Neural cell (in vitro differentiated cells): ENCODE measurements around the gene STK10.

ENCODE experiments used
- EP300 ChIP-seq: fragments of 450-650 bp; conservative IDR thresholded peaks from 2 replicates; pipeline ENCODE4 v1.6.1; 2014; ENCODE audit warnings: antibody characterized with exemption, mild to moderate bottlenecking, moderate library complexity; ENCODE audit not compliant: poor library complexity, severe bottlenecking
- TAF1 ChIP-seq: IDR thresholded peaks from 2 replicates; pipeline ENCODE4 v1.6.1; 2012; ENCODE audit warnings: low read depth
- TF ChIP-seq, protein P1 (sequence below): fragments of 450-650 bp; IDR thresholded peaks from 2 replicates; pipeline ENCODE4 v1.5.1; 2014; ENCODE audit warnings: antibody characterized with exemption, mild to moderate bottlenecking, moderate library complexity; ENCODE audit not compliant: poor library complexity, severe bottlenecking

DNA sequence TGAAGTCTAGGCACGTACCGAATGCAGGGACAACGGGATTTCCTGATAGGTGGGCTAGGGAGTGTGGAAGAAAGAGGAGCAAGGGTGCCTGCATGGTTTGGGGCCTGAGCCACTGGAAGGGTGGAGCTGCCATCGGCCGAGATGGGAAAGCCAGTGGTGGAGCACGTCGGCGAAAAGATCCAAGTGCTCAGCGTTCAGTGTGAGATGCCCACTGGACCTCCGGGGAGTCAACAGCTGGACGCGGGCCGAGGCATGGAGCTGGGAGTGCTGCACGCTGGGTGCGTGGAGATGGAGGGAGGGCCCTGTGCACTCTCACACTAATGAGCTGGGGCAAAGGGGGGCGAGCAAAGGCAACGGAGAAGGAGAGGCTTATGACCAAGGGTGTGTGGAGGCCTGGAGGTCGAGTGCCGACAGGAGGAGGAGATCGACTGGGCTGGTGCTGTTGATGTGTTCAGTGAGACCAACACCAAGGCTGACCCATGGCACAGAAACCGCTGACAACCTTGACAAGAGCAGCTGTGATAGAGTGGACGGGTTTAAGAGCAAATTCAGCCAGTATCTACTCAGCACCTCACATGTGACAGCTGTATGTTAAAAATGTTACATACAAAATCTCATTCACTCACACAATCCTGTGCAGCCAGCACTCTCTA is 85.7 kb downstream of the STK10 start:
- TF ChIP-seq, protein P1, sequence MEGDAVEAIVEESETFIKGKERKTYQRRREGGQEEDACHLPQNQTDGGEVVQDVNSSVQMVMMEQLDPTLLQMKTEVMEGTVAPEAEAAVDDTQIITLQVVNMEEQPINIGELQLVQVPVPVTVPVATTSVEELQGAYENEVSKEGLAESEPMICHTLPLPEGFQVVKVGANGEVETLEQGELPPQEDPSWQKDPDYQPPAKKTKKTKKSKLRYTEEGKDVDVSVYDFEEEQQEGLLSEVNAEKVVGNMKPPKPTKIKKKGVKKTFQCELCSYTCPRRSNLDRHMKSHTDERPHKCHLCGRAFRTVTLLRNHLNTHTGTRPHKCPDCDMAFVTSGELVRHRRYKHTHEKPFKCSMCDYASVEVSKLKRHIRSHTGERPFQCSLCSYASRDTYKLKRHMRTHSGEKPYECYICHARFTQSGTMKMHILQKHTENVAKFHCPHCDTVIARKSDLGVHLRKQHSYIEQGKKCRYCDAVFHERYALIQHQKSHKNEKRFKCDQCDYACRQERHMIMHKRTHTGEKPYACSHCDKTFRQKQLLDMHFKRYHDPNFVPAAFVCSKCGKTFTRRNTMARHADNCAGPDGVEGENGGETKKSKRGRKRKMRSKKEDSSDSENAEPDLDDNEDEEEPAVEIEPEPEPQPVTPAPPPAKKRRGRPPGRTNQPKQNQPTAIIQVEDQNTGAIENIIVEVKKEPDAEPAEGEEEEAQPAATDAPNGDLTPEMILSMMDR, result no peak
- TF ChIP-seq TAF1 (no peak), EP300 (no peak)
